GM21526 (cell line): Measurements from ENCODE around the gene WDR81.

Experiments used
- ATAC-seq: cut with Tn5 transposase; IDR thresholded peaks from one replicate; pipeline ENCODE4 v1.9.1; 2021; ENCODE audit warnings: moderate library complexity; ENCODE audit not compliant: unreplicated experiment, low FRiP score

Gene WDR81

DNA sequence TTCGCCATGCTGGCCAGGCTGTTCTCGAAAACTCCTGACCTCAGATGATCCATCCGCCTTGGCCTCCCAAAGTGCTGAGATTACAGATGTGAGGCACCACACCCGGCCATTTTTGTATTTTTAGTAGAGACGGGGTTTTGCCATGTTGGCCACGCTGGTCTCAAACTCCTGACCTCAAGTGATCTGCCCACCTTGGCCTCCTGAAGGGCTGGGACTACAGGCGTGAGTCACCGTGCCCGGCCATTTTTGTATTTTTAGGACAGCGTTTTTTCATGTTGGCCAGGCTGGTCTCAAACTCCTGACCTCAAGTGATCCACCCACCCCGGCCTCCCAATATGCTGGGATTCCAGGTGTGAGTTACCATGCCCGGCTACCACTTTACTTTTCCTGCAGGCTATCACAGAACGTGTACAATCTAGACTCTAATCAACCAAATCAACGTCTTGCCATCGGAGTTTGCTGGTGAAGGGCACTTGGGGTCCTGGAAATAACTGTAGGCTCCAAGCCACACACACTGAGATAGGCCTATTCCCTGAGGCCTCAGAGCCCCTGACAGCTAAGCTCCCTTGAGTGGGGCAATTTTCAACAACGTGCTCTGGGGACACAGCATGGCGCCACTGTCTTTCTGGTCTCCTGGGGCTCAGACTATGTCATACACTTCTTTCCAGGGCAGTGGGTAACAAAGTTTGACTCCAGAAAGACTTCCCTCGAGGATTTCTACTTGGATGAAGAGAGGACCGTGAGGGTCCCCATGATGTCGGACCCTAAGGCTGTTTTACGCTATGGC, 50.1 kb downstream of the WDR81 start:
- ATAC-seq, result no peak

DNA sequence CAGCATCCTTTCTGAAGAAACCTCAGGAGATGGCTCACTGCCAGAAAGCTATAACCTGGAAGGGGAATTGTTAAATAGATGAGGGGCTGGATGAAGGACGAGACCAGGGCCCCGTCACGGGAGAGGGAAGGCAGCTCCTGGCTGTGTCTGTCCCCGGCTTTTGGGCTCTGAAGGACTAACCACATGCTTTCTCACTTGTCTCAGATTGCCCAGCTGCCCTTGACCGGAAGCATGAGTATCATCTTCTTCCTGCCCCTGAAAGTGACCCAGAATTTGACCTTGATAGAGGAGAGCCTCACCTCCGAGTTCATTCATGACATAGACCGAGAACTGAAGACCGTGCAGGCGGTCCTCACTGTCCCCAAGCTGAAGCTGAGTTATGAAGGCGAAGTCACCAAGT, 51.8 kb downstream of the WDR81 start:
- ATAC-seq, result no peak

DNA sequence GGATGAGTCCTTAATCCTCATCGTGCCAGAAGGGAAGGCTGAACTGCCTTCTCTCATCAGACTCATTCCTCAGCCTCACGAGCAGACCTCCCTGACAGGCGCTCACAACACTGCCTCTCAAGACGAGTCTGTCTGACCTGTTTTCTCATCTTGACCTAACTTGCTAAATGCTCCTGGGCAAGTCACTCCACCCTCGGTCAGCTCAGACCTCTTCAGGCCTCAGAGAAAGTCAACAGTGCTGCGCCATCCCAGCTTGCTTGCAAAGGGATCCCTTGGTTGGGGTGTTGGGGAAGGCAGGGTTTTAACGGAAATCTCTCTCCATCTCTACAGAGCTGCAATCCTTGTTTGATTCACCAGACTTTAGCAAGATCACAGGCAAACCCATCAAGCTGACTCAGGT, 52.4 kb downstream of the WDR81 start:
- ATAC-seq, result no peak

DNA sequence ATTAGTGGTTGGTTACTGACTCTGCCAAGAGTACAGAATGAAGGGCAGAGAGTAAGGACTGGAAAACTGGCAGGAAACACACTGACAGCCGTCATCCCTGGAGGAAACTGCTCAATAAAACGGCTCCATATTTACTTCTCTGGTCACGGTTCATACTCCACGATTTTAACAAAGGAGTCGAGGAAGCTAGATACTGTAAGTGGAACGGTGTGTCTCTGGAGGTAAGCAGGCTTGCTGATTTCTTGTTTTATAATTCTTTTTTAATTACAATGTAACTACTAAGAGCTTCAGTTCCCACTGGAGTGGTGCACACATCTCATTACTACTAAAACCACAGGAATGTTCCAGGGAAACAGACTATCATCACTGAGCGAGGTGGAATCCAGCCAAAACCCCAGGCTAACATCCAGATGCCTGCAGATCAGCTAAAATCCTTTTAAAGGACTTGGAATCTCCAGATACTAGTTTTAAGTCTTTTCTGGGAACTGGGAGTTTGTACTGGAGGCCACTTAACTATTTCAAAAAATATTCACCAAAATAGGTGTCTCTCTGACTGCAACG, 55.1 kb downstream of the WDR81 start:
- no peak for ATAC-seq

DNA sequence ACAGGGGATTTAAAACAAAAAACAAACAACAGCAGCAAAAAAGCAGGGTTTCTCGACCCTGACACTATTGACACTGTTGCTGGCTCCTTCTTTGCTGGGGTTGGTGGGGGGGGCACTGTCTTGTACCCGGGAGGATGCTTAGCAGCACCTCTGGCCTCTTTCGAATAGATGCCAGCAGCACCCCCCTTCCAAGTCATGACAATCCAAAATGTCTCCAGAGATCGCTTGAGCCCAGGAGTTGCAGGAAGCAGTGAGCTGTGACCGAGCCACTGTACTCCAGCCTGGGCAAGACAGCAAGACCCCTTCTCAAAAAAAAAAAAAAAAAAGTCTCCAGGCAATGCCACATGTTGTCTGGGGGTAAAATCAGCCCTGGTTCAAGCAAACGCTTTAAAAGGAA, 57.7 kb downstream of the WDR81 start:
- ATAC-seq, result no peak

DNA sequence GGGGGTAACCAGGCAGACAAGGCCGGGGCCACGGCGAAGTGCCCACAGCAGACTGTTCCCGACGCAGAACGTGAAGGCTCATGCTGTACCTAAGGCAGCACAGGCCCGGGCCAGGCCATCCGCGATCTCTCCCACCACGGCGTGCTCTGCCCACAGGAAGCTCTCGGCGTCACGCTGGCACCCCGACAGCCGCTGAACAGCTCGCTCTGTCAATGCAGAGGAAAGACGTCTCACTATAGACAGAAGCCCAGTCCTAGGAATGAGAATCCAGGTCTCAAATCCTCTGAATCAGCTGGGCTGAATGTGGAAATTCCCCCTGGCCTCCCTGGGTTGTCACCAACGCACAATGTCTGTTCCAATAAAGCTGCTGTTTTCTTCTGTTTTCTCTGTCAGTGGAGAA, 58.8 kb downstream of the WDR81 start:
- no peak for ATAC-seq

DNA sequence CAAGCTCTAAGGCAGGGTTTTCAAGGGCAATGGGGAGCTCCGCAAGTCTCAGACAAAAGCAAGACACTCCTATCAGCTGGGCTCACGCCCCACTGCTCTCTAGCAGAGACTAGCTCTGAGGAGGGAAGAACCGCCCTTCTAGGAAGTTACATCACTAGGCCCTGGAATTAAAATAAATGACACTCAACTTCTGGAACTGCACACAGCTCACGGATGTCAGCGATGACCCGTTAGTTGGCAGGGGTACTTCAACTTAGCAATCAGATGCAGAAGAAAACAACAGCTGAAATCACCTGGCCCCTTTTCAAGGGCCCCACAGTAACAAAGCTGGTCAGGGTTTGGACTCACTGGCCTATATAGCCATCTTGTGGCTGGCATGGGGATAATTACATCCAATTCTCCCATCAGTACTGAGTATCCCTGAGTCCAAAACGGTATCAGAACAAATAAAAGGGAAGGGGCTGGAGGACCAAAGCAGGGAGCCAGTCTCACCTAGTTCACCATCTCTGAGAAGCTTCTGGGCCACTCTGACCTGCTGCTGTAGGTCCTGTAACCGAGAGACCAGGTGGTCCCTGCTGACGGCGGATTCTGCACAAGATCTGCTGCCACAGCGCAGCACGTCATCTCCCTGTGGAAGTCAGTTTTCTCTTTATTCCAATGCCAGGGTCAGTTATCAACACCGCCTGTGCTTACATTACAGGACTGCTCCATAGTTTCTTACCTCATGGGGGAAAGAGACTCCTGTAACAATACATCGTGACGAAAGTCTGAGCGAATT, 59.5 kb downstream of the WDR81 start:
- no peak for ATAC-seq

DNA sequence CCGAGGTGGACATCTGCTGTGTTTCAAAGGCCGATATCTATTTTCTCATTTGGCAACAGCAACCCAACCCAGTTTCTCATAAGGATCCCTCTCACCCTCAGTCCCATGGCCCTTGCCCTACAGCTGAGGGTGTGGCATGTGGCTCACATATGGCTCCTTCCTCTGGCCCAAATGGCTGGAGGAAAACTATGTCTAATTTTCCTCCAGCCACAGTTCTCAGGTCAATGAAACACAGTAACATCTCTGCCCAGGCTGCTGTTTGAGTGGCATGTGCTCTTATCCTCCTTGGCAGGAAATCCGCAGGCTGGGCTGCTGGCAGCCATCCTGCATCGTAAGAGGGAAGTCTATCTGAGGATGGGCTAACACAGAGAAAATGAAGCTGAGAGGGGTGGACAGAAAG, 61.4 kb downstream of the WDR81 start:
- no peak for ATAC-seq

DNA sequence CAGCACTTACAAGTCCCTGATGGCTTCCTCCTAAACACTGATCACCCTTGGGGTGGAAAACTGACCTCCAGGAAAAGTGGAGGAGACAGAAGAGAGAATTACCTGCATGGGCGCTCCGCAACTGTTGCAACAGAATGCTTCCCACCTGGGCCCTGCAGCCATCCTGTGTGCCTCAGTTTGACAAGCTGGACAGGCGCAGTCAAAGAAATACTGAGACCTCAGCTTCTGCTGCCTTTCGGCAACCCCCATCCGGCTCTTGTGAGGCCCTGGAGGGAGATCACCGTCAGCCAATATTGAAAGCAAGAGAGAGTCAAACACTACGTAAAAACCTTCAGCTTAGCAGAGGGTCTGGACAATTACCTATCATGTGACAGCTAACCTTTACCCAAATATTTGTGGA, 62.2 kb downstream of the WDR81 start:
- ATAC-seq, result no peak

DNA sequence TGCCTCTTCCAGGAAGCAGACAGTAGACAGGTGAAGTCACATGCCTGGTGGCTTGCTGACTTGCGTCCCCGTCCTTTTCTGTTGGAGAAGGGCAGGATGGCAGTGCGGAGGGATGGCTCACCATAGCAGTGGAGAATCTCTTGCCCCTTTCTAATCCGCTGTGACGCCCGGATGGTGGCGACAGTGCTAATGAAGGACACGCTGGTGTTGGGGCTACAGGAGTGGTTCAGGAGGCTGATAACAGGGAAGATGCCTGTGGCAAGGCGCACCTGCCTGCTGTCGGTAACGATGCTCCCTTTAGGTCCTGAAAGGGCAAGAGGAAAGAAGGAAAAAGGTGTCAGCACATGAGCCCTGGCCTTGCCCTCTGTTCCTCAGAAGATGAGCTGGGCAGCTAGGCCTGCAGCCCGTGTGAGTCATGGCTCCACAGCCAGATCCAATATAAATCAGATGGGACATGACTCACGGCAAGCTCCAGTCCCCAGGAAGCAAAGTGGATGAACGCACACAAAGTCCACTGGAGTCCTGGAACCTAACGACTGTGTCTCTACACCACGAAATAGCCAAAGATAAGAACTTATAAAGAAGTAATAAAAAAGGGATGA, 62.9 kb downstream of the WDR81 start:
- ATAC-seq, result no peak
